HL-60 (cell line): ENCODE results near the gene TPCN2.

ENCODE experiments used
- DNase-seq, 2 experiments: peaks; one replicate each; pipeline ENCODE4 v3.0.0-alpha.2; 2010 to 2020; ENCODE audit warnings: low read depth in 1 of 2, low spot score in 1 of 2
- H3K27ac ChIP-seq: fragments of 250-450 bp; sonication (Bioruptor Pico); replicated peaks from 2 replicates; pipeline ENCODE4 v1.5.1; 2020; ENCODE audit warnings: mild to moderate bottlenecking, moderate library complexity
- H3K27me3 ChIP-seq: fragments of 250-450 bp; sonication (Bioruptor Pico); 2 replicates; pipeline ENCODE4 v1.5.1; 2021; ENCODE audit warnings: mild to moderate bottlenecking, moderate library complexity; ENCODE audit not compliant: insufficient read depth, poor library complexity, severe bottlenecking
- H3K4me3 ChIP-seq: replicated peaks from 2 replicates; pipeline ENCODE4 v1.5.1; 2011; ENCODE audit warnings: mild to moderate bottlenecking, control low read depth, low read length; ENCODE audit not compliant: insufficient read depth
- CTCF ChIP-seq: IDR thresholded peaks from one replicate; pipeline ENCODE4 v1.5.1; 2011; ENCODE audit warnings: low read length, control low read depth, inconsistent platforms; ENCODE audit not compliant: insufficient read depth
- GABPA ChIP-seq: IDR thresholded peaks from 2 replicates; pipeline ENCODE4 v1.6.1; 2012; ENCODE audit warnings: low read depth
- POLR2AphosphoS5 ChIP-seq: IDR thresholded peaks from 2 replicates; pipeline ENCODE4 v1.6.1; 2012; ENCODE audit warnings: low read depth
- REST ChIP-seq: IDR thresholded peaks from 2 replicates; pipeline ENCODE4 v1.6.1; 2012; ENCODE audit warnings: low read depth; ENCODE audit not compliant: insufficient replicate concordance
- SPI1 ChIP-seq: IDR thresholded peaks from 2 replicates; pipeline ENCODE4 v1.6.1; 2012; ENCODE audit warnings: low read depth, mild to moderate bottlenecking, borderline replicate concordance

The TPCN2 gene

GRCh38 chr11:69002570-69003231 is 46.0 kb upstream of the TPCN2 start:
- H3K4me3 ChIP-seq: no peak overlapping the region
- no peaks in the 10 kb centered on the region for H3K27me3 ChIP-seq
- DNase-seq: no peak
- TF ChIP-seq REST (no peak), POLR2AphosphoS5 (no peak), GABPA (no peak), CTCF (no peak), SPI1 (no peak)
- no peak overlapping the region for H3K27ac ChIP-seq

- Histone ChIP-seq H3K4me3 (no peak overlapping the region), H3K27ac (no peak overlapping the region), H3K27me3 (no peaks in the 10 kb centered on the region)
- TF ChIP-seq CTCF (no peak), POLR2AphosphoS5 (no peak), GABPA (no peak), REST (no peak), SPI1 (no peak)
- DNase-seq: no peak
Observed at GRCh38 chr11:69003301-69003865, 45.3 kb upstream of the TPCN2 start.

- Histone ChIP-seq H3K27ac (no peak overlapping the region), H3K4me3 (no peak overlapping the region), H3K27me3 (no peaks in the 10 kb centered on the region)
- DNase-seq: no peak
- TF ChIP-seq POLR2AphosphoS5: no peak
- no peak for TF ChIP-seq CTCF
- TF ChIP-seq REST: no peak
- TF ChIP-seq GABPA: no peak
- TF ChIP-seq SPI1: no peak
Observed at GRCh38 chr11:69003866-69004367, 44.8 kb upstream of the TPCN2 start.
